GM12891 (cell line): ENCODE measurements around the gene EYS.
A peak's percentile ranks its signal among the peaks of the same experiment; 100 is the strongest.

Source experiments
- DNase-seq: peaks from one replicate; pipeline ENCODE4 v3.0.0; 2011; ENCODE audit warnings: low spot score; ENCODE audit not compliant: insufficient read length
- FAIRE-seq: peaks from 2 replicates; lab custom pipeline; 2011; peaks lifted over from hg19 to GRCh38; lab: Jason Lieb, UNC
- PAX5 ChIP-seq: IDR thresholded peaks from 2 replicates; pipeline ENCODE4 v1.6.1; 2011; ENCODE audit warnings: low read length, moderate library complexity, mild to moderate bottlenecking; ENCODE audit not compliant: insufficient read depth, severe bottlenecking
- POLR2A ChIP-seq: IDR thresholded peaks from 2 replicates; pipeline ENCODE4 v1.6.1; 2011; ENCODE audit warnings: low read depth, low read length, control low read depth
- POLR2AphosphoS5 ChIP-seq: IDR thresholded peaks from 2 replicates; pipeline ENCODE4 v1.6.1; 2011; ENCODE audit warnings: low read depth, low read length, control low read depth
- POU2F2 ChIP-seq: IDR thresholded peaks from 2 replicates; pipeline ENCODE4 v1.6.1; 2011; ENCODE audit warnings: low read depth, mild to moderate bottlenecking, control low read depth, low read length, moderate library complexity
- SPI1 ChIP-seq: IDR thresholded peaks from 2 replicates; pipeline ENCODE4 v1.6.1; 2011; ENCODE audit warnings: low read depth, low read length, control low read depth
- TAF1 ChIP-seq: IDR thresholded peaks from 2 replicates; pipeline ENCODE4 v1.6.1; 2011; ENCODE audit warnings: low read depth, low read length, control low read depth

The EYS gene

GRCh38 chr6:64357430-64357829 lies 1349.6 kb downstream of the EYS start:
- DNase-seq = no peak
- TF ChIP-seq TAF1 (no peak), POLR2AphosphoS5 (no peak), POLR2A (no peak), POU2F2 (no peak), PAX5 (no peak), SPI1 (no peak)
- no peak for FAIRE-seq

GRCh38 chr6:64347411-64347810 lies 1359.6 kb downstream of the EYS start:
- DNase-seq (no peak), FAIRE-seq (no peak)
- no peak for TF ChIP-seq PAX5
- TF ChIP-seq POU2F2 = no peak
- no peak for TF ChIP-seq POLR2A
- no peak for TF ChIP-seq POLR2AphosphoS5
- no peak for TF ChIP-seq SPI1
- no peak for TF ChIP-seq TAF1

GRCh38 chr6:64335195-64335594 lies 1371.8 kb downstream of the EYS start:
- no peak for TF ChIP-seq PAX5
- FAIRE-seq (no peak), DNase-seq (no peak)

- FAIRE-seq = no peak
- TF ChIP-seq SPI1 (no peak), TAF1 (no peak), POLR2AphosphoS5 (no peak), POU2F2 (no peak), PAX5 (no peak), POLR2A (no peak)
- DNase-seq = no peak
Observed at GRCh38 chr6:64334636-64335035, 1372.4 kb downstream of the EYS start.

- DNase-seq (no peak), FAIRE-seq (peak; percentile 92)
Observed at GRCh38 chr6:64330694-64331307, 1376.2 kb downstream of the EYS start.

GRCh38 chr6:64326939-64327338 lies 1380.1 kb downstream of the EYS start:
- no peak for FAIRE-seq
- TF ChIP-seq POLR2A = no peak
- TF ChIP-seq TAF1 = no peak
- TF ChIP-seq POLR2AphosphoS5 = no peak
- TF ChIP-seq POU2F2 = no peak
- no peak for TF ChIP-seq PAX5
- no peak for TF ChIP-seq SPI1
- DNase-seq = no peak

More at GRCh38 chr6:64330694-64331307, 1376.2 kb downstream of the EYS start:
- TF ChIP-seq TAF1 = no peak
- no peak for TF ChIP-seq POU2F2
- TF ChIP-seq POLR2AphosphoS5 = no peak
- no peak for TF ChIP-seq SPI1
- TF ChIP-seq POLR2A = no peak
- no peak for TF ChIP-seq PAX5

GRCh38 chr6:64325093-64325492 lies 1381.9 kb downstream of the EYS start:
- FAIRE-seq (no peak), DNase-seq (no peak)
- no peak for TF ChIP-seq SPI1

GRCh38 chr6:64310214-64310613 lies 1396.8 kb downstream of the EYS start:
- FAIRE-seq (no peak), DNase-seq (no peak)
- TF ChIP-seq POU2F2 (no peak), SPI1 (no peak), TAF1 (no peak), PAX5 (no peak), POLR2A (no peak), POLR2AphosphoS5 (no peak)

GRCh38 chr6:64301307-64302236 lies 1405.5 kb downstream of the EYS start:
- FAIRE-seq = no peak
- no peak for DNase-seq

GRCh38 chr6:64299176-64299575 lies 1407.8 kb downstream of the EYS start:
- TF ChIP-seq SPI1 = no peak
- TF ChIP-seq PAX5 = no peak
- no peak for TF ChIP-seq POLR2A
- no peak for TF ChIP-seq TAF1
- TF ChIP-seq POU2F2 = no peak
- TF ChIP-seq POLR2AphosphoS5 = no peak
- no peak for DNase-seq
- no peak for FAIRE-seq

More at GRCh38 chr6:64301307-64302236, 1405.5 kb downstream of the EYS start:
- TF ChIP-seq POU2F2 (no peak), SPI1 (no peak), POLR2A (no peak), TAF1 (no peak), PAX5 (no peak), POLR2AphosphoS5 (no peak)
